Measurements from ENCODE around the gene SEMA3C. TPM values are rescaled to one million over a fixed set of nuclear protein-coding genes. Genes with fewer than 3 reads are reported as not detected.

Gene SEMA3C
- total RNA-seq, 2 donors from 2014 or later = 3.0 to 3.4 TPM

GRCh38 chr7:80774843-80775242 lies 144.0 kb downstream of the SEMA3C start:
- TF ChIP-seq, protein P1, sequence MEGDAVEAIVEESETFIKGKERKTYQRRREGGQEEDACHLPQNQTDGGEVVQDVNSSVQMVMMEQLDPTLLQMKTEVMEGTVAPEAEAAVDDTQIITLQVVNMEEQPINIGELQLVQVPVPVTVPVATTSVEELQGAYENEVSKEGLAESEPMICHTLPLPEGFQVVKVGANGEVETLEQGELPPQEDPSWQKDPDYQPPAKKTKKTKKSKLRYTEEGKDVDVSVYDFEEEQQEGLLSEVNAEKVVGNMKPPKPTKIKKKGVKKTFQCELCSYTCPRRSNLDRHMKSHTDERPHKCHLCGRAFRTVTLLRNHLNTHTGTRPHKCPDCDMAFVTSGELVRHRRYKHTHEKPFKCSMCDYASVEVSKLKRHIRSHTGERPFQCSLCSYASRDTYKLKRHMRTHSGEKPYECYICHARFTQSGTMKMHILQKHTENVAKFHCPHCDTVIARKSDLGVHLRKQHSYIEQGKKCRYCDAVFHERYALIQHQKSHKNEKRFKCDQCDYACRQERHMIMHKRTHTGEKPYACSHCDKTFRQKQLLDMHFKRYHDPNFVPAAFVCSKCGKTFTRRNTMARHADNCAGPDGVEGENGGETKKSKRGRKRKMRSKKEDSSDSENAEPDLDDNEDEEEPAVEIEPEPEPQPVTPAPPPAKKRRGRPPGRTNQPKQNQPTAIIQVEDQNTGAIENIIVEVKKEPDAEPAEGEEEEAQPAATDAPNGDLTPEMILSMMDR (IDR thresholded peaks at IDR 0.05) = no peak
- TF ChIP-seq POLR2A (IDR thresholded peaks at IDR 0.05) = no peak
- Histone ChIP-seq H3K36me3 (replicated peaks in 1 of 2; ENCODE audit: insufficient read depth in 1 of 2, low read depth in 2 of 2) (no peaks in the 10 kb centered on the region), H3K27ac (no peak overlapping the region), H3K4me3 (no peak overlapping the region), H3K9me3 (no peaks in the 10 kb centered on the region), H3K27me3 (no peaks in the 10 kb centered on the region), H3K4me1 (no peaks in the 10 kb centered on the region)
- 79 to 92% methylated on average over 1 of the region's 1 CpG for WGBS, 2 donors
- DNase-seq = no peak
- intact Hi-C loops (cut with DNase I) = no loop called here
- ATAC-seq = no peak

- H3K9me3 ChIP-seq = no peaks in the 10 kb centered on the region
- H3K27me3 ChIP-seq = no peaks in the 10 kb centered on the region
- intact Hi-C loops (cut with DNase I) = no loop called here
- H3K36me3 ChIP-seq (replicated peaks in 1 of 2; ENCODE audit: insufficient read depth in 1 of 2, low read depth in 2 of 2) = no peaks in the 10 kb centered on the region
- H3K4me1 ChIP-seq = no peaks in the 10 kb centered on the region
- no peak overlapping the region for H3K4me3 ChIP-seq
- DNase-seq = no peak
- H3K27ac ChIP-seq = no peak overlapping the region
- TF ChIP-seq POLR2A (IDR thresholded peaks at IDR 0.05) = no peak
- TF ChIP-seq, protein P1 (IDR thresholded peaks at IDR 0.05) = no peak
- WGBS, 2 donors = 67 to 70% methylated on average over 1 of the region's 1 CpG
- ATAC-seq = no peak
Observed at GRCh38 chr7:80773787-80774508, 144.9 kb downstream of the SEMA3C start.

DNA sequence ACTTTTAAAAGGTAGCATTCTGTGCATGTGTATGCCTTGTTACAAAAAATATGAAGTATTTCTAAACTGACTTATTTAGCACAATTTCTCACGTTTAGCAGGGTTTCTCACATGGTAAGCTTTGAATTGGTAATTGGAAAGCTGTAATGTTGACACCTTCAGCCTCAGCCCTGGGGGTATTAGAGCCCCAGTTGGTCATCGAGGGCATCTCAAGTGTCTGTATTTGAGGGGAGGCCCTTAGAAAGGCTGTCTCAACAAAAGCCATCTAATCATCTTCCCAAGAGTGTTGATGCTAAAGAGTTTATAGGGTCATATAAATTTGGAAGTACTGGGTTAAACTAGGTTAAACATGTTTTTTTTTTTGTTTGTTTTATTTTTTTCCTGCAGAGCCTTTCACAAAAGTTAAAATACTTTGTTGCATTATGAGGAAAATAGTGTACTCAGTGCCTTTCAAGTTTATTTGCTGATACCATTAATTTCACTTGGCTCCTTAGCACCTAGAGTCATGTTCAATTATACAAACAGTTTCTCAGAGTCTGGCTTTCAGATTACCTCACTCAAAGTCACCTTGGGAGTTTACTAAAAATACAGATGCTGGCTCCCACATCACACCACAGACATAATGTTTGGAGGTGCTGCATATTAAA lies 146.4 kb downstream of the SEMA3C start:
- Histone ChIP-seq H3K36me3 (replicated peaks in 1 of 2; ENCODE audit: insufficient read depth in 1 of 2, low read depth in 2 of 2) (no peaks in the 10 kb centered on the region), H3K9me3 (no peaks in the 10 kb centered on the region), H3K27ac (no peak overlapping the region), H3K4me1 (no peaks in the 10 kb centered on the region), H3K4me3 (no peak overlapping the region), H3K27me3 (no peaks in the 10 kb centered on the region)
- no peak for TF ChIP-seq POLR2A (IDR thresholded peaks at IDR 0.05)
- TF ChIP-seq, protein P1 (IDR thresholded peaks at IDR 0.05) = no peak
- intact Hi-C loops (cut with DNase I) = no loop called here
- DNase-seq = no peak
- no peak for ATAC-seq
- 33 to 36% methylated on average over 2 of the region's 2 CpGs for WGBS, 2 donors

GRCh38 chr7:80771523-80771922 lies 147.3 kb downstream of the SEMA3C start:
- H3K4me1 ChIP-seq = no peaks in the 10 kb centered on the region
- H3K36me3 ChIP-seq (replicated peaks in 1 of 2; ENCODE audit: insufficient read depth in 1 of 2, low read depth in 2 of 2) = no peaks in the 10 kb centered on the region
- no peak overlapping the region for H3K27ac ChIP-seq
- no peaks in the 10 kb centered on the region for H3K27me3 ChIP-seq
- no peak for DNase-seq
- ATAC-seq = no peak
- intact Hi-C loops (cut with DNase I) = no loop called here
- TF ChIP-seq, protein P1 (IDR thresholded peaks at IDR 0.05) = no peak
- TF ChIP-seq POLR2A (IDR thresholded peaks at IDR 0.05) = no peak
- WGBS, 2 donors = 34 to 40% methylated on average over 4 of the region's 4 CpGs
- H3K4me3 ChIP-seq = no peak overlapping the region
- no peaks in the 10 kb centered on the region for H3K9me3 ChIP-seq
